ENCODE data around the gene LRTM1.

The LRTM1 gene

DNA sequence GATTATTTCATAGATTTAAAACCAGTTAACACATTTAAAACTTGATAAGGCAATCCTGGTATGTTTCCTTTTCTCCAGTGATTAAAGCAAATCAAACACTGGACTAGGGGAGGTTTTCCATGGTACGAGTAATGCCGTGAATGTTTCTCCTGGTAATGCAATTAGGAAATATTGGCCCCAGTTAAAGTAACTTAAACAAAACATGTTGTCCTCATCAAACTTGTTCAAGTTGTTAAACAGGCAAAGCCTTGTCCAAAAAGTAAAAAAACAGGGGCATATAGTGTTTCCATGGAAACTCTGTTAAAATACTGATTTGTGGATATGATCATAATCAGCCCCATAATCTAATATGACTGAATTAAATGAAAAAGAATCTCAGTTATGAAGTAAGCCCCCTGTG, 13.1 kb upstream of the LRTM1 start:
- no peak for DNase-seq (ENCODE audit: low read depth in 2 of 2)

- no peak for DNase-seq (ENCODE audit: low read depth in 2 of 2)
These were observed 11.9 kb upstream of the LRTM1 start for GRCh38 chr3:54939557-54940300.

GRCh38 chr3:54936561-54936960, 8.7 kb upstream of the LRTM1 start:
- no peak for DNase-seq (ENCODE audit: low read depth in 2 of 2)

DNA sequence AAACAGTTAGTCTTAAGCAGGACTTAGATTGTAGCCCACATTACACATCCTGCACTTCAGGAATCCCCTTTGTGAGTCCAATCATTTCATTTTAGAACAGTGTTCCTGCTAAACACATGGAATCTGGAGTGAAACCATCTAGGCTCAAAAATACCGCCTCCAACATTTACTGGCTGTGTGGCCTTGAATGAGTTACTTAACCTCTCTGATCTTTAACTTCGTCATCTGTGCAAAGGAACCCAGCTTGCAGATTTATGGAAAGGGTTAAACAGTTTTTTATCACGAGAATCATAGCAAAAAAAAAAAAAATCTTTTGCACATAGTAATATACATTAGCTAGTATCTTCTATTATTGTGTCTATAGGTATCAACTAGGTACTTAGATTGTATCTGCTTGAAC, 8.0 kb upstream of the LRTM1 start:
- DNase-seq (ENCODE audit: low read depth in 2 of 2), result no peak

DNA sequence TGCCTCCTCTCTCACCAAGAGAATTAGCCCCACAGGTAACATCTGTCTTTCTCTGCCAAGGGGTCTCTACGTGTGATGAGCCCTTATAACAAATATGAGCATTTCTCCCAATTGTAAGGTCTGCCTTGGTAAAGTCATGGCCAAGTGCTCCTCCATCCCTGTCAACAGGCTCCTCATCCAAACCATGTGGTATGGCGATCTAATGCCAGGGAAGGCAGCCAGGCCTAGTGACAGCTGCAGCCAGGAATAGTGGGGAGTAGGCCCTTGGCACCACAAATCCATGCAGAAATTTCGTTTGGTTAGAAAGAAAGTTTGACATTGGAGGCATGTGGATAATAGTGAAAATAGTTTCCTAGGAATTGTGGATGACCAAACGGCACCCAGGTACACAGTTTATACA, 4.7 kb upstream of the LRTM1 start:
- DNase-seq (ENCODE audit: low read depth in 2 of 2), result no peak

GRCh38 chr3:54931182-54931581, 3.3 kb upstream of the LRTM1 start:
- no peak for DNase-seq (ENCODE audit: low read depth in 2 of 2)

DNA sequence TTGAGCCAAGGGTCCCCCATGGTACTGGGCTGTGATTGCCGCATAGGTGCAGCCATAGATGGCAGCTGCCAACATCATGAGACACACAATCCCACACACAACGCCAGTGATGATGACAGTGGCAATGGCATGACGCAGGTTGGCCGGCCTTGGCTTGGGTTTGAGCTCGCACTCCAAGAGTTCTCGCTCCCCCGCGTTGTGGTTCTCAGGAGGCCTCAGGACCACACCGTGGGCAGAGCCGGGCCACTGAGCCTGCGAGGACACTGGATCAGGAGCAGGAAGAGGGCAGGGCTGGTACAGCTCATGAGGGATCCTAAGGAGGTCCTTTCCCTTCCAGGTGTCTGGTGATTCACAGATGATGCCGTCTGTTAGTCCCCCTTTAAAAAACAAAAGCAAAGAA, 9.3 kb downstream of the LRTM1 start:
- DNase-seq (ENCODE audit: low read depth in 2 of 2), result no peak

GRCh38 chr3:54917862-54918261, 10.0 kb downstream of the LRTM1 start:
- no peak for DNase-seq (ENCODE audit: low read depth in 2 of 2)

GRCh38 chr3:54917174-54917573, 10.7 kb downstream of the LRTM1 start:
- no peak for DNase-seq (ENCODE audit: low read depth in 2 of 2)

DNA sequence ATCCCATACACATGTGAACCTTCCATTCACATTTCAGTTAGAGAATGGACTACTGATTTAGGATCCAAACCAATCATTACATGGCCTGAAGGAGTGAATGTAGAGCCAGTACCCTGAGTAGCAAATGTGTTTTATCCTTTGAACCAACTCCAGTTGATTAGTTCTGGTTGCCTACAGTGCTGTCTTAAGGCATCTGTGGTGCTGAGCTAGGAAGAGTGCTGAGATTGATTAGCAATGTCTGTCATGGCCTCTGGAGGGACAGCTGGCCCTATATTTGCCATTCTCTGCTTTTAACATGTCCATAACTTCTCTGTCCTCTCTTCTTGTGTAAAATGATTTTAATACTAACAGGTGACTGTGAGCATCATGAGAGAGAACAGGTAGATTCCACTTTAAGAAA, 11.1 kb downstream of the LRTM1 start:
- no peak for DNase-seq (ENCODE audit: low read depth in 2 of 2)

DNA sequence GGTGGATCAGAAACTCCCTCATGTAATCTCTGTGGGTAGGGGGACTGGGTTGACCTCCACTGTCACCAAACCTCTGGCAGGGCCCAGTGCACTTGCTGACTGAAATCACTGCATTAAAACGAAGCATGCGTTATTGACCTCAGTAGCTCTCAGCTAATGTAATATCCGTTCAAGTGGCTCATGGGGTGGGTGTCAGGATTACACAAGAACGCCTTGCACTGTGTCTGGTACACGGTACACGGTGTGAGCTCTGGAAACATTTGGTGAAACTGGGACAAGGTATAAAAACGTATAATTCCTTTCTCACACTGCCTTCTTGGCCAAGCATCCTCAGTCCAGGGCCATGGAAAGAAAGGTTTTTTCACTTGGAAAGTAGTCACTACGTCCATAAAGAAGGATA, 11.9 kb downstream of the LRTM1 start:
- no peak for DNase-seq (ENCODE audit: low read depth in 2 of 2)

DNA sequence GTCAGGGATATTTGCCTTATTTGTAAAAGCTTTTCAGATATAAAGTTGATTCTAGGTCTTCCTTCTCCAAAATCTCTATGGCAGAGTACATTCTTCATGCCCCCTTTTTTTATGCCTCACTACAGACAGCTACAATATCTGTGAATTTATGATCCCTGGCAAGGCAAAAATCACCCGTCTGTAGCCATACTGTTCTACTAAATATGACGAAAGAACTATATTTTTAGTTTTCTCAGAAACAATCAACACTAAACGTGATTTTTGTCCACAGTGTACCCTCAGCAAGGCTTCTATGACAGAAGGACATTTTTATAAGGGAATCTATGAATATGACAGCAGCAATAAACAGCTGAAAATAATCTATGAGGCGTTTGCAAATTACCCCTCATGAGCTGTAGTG, 12.7 kb downstream of the LRTM1 start:
- DNase-seq (ENCODE audit: low read depth in 2 of 2), result no peak

DNA sequence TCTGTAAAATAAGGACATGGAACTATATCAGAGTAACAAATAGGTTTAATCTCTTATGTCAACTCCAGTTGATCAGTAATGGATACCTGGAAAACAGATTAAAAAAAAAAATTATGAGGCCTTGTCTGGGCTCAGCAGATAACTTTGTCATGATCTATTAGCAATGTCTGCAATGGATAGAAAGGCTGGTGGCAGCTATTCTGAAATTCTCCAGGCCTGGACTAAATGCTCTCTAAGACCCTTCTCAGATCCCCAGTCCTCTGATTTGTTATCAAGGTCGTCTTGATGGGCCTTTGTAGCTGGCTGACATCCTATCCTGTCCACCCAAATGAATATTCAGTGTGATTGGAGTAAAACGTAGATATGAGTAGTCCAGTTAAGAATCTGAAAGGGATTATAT, 13.7 kb downstream of the LRTM1 start:
- DNase-seq (ENCODE audit: low read depth in 2 of 2), result no peak

GRCh38 chr3:54909191-54909590, 18.7 kb downstream of the LRTM1 start:
- no peak for DNase-seq (ENCODE audit: low read depth in 2 of 2)

GRCh38 chr3:54906763-54907162, 21.1 kb downstream of the LRTM1 start:
- no peak for DNase-seq (ENCODE audit: low read depth in 2 of 2)

- no peak for DNase-seq (ENCODE audit: low read depth in 2 of 2)
These were observed 21.9 kb downstream of the LRTM1 start for GRCh38 chr3:54905920-54906319.

- DNase-seq (ENCODE audit: low read depth in 2 of 2), result no peak
These were observed 22.5 kb downstream of the LRTM1 start for GRCh38 chr3:54905261-54905888.

GRCh38 chr3:54901906-54902685, 25.8 kb downstream of the LRTM1 start:
- no peak for DNase-seq (ENCODE audit: low read depth in 2 of 2)

DNA sequence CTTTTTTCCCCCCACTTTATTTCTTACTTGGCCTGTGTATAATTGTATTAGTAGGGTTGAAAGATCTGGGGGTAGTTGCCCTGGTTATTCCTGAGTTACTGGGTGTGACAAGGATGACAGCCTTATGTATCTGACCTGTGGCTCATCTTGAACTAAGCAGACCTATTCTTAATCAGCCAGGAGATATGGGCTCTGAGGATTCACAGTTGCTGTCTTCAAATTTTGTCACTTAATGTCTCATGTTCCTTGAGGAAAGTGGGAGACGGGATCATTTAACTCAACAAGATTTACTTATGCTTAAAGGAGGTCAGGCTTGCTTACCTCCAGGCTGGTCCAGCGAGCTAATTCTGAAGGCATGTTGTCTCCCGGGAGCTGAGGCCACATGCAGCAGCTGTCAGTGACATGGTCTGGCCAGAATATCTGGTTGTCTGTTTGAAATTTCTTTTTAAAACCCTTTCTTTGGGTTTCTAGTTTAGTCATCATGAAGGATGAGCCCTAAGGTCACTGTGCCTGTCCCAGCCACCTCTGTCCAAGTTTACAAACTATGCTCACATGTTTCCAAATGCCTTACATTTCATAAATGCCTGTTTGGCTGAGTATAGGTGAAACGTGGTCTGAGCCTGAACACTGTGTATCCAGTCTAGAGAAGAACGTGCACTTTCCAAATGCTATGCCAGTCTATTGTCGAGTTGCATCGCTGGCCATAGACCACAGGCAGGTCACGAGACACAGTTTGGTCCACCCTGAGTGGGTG, 26.8 kb downstream of the LRTM1 start:
- no peak for DNase-seq (ENCODE audit: low read depth in 2 of 2)

DNA sequence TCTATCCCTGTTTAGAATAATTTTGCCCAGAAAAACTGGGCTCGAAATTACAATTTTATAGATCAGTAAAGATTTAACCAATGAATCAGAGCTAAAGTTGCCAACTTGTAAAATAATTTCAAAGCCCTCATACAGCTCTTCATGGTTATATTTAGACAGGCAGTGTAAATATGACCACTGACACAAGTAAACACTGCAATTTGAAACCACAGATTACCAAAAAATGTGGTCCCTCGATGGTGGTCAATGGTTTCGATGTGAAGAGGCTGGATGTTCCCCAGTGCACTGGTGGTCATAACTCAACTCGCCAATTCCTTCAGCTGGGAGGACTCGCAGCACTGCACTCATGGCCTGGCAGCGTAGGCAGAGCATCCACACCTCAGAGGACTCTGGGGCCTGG, 28.6 kb downstream of the LRTM1 start:
- no peak for DNase-seq (ENCODE audit: low read depth in 2 of 2)

DNA sequence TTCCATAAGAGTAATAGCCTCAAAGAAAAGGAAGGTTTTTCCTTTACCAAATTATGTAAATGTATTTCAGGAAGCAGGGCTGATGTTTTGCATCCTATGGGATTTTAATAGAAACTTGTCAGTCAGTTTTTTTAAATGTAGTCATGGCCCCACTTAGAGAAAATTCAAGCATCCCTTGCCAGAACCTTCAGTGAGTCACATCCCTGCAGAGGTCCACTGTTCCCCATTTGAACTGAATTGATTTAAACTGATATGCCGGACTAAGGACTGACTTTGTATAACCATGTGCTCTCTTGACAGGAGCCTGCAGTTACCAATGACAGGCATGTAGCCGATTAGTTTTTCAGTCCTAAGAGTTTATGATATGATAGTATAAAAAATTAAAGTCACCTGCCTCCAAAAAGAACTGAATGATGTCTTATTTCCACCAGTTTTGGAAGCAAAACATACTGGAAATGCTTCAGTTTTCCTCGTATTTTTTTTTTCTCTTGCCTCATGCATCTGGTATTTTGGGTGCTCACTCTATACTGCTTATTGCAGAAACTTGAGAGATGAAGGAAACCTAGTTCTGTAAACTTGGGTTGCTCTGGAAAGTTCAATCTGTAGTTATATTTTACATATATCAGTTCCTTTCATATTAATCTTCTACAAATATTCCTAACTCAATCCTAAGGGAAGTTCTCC, 30.7 kb downstream of the LRTM1 start:
- DNase-seq (ENCODE audit: low read depth in 2 of 2), result no peak

DNA sequence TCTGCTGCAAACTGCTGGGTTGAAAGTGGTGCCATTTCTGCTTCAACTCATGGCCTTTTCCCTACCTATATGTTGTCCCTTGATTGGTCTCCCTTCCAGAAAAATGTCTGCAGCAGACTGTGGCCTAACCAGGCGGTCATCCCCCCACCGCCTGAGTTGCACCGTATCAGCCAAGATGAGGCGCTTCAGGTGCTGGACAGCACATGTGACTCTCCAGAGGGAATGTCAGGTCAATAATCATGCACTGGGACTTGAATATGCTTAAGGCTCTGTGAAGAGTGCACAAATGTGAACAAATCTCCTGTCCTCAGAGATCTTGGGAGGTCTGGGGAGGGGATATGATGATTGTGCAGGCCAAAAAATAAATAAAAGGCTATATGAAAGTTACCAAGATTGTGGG, 32.2 kb downstream of the LRTM1 start:
- DNase-seq (ENCODE audit: low read depth in 2 of 2), result no peak

Measured in stimulated activated CD4-positive, alpha-beta T cell treated with anti-CD3 and anti-CD28 coated beads, Interleukin-15, amount 100 ng/mL, for 48 hours (primary cell).